IMR-90 (cell line): Measurements from ENCODE around the gene SPATS2L.

Source experiments
- CEBPB ChIP-seq: IDR thresholded peaks from 2 replicates; pipeline ENCODE4 v1.6.1; 2012; ENCODE audit warnings: low read depth, low read length, improper control_type of control experiment
- MXI1 ChIP-seq: IDR thresholded peaks from 2 replicates; pipeline ENCODE4 v1.6.1; 2012; ENCODE audit warnings: low read depth, mild to moderate bottlenecking, low read length, moderate library complexity, borderline replicate concordance
- RAD21 ChIP-seq: IDR thresholded peaks from 2 replicates; pipeline ENCODE4 v1.6.1; 2012; ENCODE audit warnings: low read length, improper control_type of control experiment
- RFX5 ChIP-seq: IDR thresholded peaks from 2 replicates; pipeline ENCODE4 v1.8.0; 2012; ENCODE audit warnings: low read depth, mild to moderate bottlenecking, low read length, moderate library complexity
- TF ChIP-seq, protein P1 (sequence below): conservative IDR thresholded peaks from 2 replicates; pipeline ENCODE4 v1.5.1; 2012; ENCODE audit warnings: mild to moderate bottlenecking, low read depth, low read length, improper control_type of control experiment

DNA sequence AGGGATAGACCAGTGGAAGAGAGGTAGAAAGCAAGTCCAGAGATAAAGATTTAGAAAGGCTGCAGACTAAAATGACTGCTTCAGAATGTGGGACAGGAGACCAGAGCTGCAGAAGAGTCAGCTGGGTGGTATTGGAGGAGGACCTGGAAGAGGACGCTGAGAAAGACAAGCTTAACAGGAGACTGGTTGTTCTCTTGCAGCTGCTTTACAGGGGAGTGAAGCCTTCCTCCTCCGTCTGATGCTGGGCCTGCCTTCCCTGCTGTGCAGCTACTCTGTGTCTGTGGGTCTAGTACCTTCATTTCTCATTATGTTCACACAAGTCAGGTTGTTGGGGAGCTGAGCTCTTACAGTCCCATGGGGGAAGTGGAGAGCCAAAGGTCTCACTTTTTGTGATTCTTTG, 35.7 kb downstream of the SPATS2L start:
- TF ChIP-seq MXI1: no peak
- TF ChIP-seq, protein P1, sequence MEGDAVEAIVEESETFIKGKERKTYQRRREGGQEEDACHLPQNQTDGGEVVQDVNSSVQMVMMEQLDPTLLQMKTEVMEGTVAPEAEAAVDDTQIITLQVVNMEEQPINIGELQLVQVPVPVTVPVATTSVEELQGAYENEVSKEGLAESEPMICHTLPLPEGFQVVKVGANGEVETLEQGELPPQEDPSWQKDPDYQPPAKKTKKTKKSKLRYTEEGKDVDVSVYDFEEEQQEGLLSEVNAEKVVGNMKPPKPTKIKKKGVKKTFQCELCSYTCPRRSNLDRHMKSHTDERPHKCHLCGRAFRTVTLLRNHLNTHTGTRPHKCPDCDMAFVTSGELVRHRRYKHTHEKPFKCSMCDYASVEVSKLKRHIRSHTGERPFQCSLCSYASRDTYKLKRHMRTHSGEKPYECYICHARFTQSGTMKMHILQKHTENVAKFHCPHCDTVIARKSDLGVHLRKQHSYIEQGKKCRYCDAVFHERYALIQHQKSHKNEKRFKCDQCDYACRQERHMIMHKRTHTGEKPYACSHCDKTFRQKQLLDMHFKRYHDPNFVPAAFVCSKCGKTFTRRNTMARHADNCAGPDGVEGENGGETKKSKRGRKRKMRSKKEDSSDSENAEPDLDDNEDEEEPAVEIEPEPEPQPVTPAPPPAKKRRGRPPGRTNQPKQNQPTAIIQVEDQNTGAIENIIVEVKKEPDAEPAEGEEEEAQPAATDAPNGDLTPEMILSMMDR: no peak
- TF ChIP-seq RFX5: no peak
- no peak for TF ChIP-seq CEBPB
- no peak for TF ChIP-seq RAD21
